Stimulated activated CD4-positive, alpha-beta T cell treated with anti-CD3 and anti-CD28 coated beads, Interleukin-1b, Interleukin-23, amount 100 ng/mL, for 48 hours (primary cell): ENCODE data around the gene RNF181.
"Not testable (repeated sequence)": the region's sequence is repeated elsewhere in the genome, so short reads cannot be mapped to it uniquely, and the experiment has no call there.

Experiments
- DNase-seq: peaks from one replicate; pipeline ENCODE4 v3.0.0-alpha.2; 2020

RNF181 gene

DNA sequence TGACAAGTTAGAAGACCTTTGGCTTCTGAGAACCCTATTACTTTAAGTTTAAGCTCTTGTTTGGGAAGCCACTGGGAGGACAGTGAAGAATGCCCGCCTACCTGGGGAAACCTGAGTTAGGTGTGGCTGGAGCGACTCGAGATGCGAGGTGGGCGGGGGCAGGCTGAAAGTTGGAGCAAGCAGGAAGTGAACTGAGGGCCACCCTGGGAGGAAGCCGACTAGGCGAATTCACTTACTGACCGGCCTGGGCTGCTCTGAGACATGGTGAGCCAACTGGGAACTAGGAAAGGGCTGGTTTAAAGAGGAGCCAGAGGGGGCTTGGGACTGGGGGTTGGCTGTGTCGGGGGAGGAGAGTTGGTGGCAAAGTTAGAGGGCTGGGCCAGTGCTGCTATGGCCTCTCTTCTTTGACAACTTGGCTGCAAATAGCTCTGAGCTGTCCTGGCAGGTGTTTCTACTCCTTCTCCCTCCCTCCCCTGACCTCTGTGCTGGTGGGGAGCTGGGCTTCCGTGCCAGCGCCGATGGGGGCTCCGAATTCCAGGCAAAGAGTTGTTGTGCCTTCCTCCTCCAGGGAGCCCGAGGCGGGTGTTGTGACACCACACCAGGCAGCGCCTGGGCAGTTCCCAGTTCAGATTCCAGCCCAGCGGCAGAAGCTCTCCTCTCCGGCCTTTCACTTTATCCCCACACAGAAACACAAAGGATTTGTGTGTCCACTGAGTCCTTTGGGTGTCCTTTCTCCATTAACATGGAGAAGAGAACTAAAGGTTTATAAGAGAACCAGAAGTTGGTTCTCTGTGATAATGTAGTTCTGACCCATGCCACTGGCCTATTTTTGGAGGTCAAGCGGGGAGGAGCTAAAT lies 17.9 kb upstream of the RNF181 start, which contains the start of gene VAMP8:
VAMP8 (plus strand) TSS at position 201 of the 857 bp plus-strand sequence; CDS start at position 262, 61 bp downstream.
- peak; percentile 64 for DNase-seq

DNA sequence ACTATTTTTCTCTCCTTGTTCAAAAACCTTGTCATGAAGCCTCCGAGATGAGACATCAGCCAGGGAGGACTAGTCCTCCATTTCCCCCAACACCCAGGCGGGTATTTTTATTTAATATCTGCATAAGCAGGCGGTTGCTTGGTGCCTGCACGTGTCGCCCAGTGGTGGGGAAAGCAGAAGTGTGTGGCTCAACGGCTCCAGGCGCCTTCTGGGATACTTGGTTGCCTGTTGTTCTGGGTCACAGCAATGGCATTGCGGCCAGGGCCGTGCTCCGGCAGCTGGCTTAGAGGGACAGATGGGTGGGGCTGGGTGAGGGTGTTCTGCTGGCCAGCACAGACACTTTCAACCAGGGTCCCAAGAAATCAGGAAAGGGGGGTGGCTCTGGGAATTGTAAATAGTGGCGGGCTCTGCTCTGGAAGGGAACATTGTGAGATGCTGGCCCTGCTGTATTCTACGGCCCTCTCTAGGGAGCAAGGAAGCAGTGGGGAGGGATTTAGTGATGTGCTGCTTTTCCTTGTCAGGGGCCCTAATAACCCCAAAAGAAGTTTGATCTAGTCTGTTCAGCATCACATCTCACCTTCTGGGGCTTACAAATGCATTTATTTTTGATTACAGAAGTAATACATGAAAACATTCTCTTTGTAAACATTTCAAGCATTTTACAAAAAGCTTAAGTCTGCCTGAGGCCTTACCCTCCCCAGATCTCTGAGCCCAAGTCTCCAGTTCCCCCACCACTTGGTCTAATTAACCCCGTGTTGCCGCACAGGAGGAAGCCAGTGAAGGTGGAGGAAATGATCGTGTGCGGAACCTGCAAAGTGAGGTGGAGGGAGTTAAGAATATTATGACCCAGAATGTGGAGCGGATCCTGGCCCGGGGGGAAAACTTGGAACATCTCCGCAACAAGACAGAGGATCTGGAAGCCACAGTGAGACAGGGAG lies 17.0 kb upstream of the RNF181 start:
- DNase-seq: no peak

DNA sequence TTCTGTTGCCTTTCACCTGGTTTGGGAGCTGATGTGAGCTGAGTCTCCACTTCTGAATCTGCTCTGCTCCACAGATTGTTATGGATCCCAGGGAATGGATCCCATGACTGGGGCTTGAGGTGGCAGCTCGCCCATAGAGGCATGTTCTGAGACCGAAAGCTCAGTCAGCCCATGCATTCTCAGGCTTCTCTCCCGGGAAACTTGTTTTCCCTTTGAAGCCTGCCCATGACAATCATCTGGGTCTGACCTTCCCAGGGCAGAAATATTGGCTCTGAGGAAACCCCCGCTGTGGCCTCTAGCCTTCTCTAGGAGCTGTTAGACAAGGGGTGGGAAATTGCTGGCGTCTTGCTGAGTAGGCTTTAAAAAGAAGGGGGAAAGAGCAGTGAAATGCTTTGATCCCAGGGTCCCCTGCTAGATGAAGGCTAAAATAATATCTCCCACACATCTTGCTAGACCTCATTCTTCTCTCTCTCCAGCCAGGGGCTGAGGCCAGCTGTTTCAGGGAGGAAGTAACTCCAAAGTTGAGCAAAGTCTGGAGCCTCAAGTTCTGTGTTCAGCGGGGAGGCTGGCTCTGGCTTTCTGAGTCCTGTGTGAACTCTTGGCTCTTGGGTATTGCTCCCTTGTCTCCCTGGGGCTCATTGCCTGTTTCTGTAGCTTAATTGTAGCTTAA lies 16.1 kb upstream of the RNF181 start:
- DNase-seq: no peak

DNA sequence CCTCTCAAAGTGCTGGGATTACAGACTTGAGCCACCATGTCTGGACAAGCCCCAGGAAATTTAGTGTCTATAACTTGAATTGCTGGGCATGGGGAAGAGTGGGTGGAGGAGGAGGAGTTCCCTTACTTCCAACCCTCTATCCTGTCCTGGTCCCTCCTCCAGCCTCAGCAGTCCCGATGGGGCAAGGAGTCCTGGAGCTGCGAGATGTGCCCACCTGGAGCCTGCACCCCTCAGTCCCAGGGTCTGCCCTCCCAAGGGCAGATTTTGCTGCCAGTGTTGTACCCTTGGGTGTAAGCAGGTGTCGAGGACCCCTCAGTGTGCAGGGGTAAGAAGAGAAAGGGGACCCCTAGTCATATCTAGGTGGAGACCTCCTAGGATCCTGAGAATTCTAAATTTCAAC lies 15.3 kb upstream of the RNF181 start:
- DNase-seq: no peak

DNA sequence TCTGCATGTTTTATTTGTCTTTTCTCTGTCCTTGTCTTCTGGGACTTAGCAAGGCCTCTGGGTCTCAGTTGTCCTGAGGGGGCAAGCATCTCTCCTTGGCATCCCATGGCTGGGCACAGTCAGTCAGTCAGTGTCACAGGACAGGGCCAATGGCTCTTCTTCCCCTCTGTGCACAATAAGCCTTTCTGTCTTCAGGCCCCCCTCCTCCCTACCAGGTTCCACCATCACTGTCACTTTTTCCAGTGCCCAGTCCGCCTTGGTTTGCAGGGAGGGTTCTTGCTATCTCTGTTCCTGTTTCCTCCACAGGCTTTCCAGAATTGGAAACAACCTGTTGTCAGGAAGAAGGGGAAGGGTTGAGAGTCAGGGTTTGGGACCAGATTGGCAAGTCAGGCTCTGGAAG lies 13.1 kb upstream of the RNF181 start:
- DNase-seq: no peak

DNA sequence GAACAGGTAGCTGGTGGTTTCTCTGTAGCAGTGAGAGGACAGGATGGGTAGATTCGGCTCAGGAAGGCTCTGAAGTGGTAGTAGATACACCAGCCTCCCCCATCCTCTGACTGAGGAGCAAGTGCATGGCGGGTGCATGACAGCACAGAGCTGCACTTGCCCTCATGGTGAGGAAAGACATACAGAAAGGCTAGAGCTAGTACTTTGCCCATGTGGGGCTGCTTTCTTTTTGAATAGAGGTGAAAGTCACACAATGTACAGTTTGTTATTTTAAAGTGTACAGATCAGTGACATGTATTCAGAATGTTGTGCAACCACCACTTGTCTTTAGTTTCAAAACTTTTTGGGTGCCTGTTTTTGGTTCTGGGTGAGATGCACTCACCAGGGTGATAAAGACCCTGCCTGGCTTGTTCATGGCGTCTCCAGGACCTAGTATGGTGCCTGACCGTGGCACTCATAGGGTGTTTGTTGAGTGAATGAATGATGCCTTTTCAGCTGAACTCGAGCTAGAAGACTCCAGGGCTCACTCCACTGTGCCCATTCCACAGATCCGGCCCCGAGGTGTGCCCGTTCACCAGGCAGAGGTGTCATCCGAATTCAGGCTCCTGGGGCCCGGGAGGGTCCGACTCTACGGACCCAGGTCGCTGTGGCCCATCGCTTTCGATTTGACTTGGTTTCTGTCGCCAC lies 11.7 kb upstream of the RNF181 start:
- DNase-seq: no peak

DNA sequence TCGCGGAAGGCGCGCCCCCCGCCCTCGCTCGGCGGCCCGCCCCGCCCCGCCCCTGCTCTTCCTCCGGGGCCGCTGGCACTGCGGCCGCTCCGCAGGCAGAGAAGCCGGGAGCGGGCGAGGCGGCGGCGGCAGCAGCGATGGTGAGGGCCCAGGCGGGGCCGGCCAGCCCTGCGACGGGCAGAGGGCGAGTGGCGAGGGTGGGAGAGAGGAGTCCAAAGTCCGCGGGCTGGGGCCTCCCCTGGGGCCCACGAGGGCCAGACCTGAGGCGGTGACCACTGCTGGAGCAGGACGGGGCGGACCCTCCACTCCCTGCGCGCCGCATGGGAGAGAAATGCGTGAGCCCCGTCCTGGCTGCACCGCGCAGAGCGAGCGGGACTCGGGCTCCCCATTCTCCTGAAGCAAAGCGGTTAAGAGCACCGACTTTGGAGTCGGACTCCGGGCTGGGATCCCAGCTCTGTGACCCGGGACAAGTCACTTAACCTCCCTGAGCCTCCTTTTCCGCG lies 11.1 kb upstream of the RNF181 start, which contains the start of gene VAMP5:
VAMP5 (plus strand) TSS at position 78 of the 503 bp plus-strand sequence; CDS start at position 138, 60 bp downstream.
- DNase-seq: no peak

DNA sequence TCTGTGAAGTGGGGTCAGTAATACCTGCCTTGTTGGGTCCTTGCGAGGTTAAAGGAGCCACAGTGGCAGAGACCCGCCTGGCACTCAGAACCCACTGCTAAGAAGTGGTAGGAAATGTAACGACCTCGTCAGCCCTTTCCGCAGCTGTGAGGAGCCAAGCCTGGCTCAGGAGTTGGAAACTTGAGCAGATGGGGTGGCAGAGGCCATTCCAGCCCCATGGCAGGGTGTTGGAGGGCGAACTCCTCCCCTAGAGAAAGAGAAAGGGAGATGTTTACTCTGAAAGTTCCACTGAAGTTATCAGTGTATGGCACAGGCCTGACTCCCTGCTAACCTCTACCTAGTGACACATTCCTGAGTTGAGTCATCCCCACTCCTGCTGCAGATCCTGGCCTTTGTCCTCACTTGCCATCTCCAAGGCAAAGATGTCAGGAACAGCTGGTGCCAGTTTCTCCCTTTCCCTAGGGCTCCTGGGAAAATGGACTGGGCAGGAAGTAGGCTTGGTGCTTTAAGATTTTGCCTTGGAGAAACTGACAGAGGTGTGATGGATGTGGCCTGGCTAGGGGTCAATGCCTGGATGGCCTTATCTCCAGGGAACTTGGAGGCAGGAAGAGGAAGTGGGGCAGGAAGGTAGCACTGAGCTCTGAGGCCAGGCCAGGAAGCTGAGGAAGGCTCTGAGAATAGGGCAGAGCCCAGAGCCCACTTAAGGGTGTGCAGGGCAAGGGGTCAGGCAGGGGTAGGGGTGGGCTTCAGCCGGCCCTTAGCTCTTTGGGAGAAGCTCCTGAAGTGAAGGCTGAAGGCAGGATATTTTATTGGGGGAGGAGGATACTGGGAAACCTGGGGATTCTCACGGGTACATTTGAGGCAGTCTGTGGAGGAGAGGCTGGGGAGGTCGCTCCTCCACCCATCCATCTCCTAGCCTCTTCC lies 10.4 kb upstream of the RNF181 start:
- peak; percentile 33 for DNase-seq

DNA sequence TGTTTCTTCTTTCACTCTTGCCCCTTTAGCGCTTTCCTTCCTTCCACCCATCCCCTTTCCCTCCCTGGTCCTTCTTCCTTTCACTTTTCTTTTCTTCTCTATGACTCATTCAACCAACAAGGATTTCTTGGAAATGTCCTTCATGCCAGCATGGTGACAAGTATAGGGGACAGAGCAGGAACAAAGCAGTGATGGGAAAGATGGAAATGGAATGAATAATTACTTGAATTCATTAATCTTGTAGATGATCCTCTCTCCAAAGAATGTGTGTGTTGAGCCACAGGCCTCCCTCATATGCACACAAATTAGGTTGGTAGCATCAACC lies 9.8 kb upstream of the RNF181 start:
- DNase-seq: no peak

DNA sequence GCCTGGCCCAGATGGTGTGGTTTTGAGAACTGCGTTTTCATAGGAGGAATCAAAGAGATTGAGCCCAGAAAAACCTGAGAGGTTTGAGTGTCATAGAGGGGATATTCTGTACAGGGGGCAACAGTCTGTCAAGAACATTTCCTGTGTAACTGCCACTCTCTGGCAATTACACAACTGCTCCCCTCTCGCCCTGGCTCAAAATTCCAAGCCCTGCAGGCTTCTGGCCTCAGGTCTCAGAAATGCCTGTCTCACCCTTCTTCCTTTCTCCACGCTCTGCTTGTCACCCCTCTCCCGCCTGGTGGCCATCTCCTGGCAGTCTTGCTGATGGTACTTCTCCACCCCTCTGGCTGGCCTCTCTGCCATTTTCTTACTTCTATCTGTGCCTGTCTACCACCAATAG lies 7.3 kb upstream of the RNF181 start:
- no peak for DNase-seq

DNA sequence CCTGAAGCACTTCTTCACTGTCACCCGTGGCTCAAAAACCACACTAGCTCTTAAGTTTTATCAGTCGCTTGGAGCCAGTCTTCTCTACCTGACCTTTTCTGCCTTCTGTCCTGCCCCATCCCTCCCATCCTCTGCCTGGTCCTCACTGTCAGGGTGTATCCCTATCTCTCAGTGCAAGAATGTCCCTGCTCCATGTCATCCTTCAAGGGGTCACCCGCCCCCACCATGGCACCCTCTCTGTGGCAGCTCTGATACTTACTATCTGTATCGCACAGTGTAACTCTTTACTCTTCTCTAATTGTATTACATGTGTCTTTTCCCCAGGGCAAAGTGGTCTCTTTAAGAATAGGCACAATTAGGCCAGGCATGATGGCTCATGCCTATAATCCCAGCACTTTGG lies 6.9 kb upstream of the RNF181 start:
- no peak for DNase-seq

DNA sequence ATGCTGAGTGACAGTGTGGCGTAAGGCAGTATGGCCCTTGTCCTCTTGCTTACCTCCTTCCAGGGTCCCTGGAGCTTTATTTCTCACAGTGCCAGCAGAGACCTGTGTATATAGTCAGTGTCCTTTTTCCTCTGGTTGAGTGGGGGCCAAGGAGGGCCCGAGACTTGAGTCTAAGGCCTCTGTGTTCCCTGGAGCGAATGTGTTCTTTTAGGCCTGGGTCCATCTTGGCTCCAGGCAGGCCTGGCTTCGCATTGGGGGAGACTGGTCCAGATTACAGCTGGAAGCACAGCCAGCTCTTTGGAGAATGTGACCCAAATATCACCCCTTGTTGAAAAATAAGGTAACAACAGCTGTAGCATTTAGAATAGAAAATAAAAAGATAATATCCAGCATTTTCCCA lies 6.4 kb upstream of the RNF181 start:
- DNase-seq: no peak

DNA sequence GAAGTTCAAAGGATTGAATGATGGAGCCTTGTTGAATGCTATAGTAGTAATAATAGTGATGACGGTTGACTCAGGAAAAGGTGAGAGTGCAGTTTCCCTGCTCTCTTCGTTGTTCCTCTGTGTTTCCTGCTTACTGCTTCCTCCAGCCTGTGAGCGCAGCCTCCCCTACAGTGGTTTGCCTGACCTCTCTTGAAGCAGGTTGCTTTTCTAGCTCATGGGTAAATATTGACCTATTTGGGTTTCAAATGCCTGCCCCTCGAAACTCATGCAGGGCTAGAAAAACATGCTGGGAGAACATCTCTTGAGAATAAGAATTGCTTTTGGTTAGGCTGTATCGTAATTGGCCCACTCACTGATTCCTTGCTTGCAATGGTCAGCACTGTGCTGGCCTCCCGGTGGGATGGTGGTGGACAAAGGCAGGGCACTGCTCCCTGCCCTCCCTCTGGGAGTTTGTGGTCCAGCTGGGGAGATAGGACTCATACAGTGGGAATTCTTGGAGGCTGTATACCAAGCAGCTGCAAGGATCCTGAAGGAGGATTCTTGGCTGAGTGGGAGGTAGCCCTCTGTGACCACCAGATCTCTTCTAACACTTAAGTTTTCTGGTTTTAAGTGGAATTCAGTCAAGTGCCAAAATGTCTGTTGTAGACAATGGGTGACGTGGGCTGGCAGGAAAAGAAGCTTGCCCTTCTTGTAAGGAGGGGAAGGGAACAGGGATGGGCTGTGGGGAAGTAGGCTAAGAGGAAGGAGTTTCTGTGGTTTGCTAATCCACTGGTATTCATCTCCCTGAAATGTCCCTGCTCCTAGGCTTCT lies 5.4 kb upstream of the RNF181 start:
- no peak for DNase-seq

DNA sequence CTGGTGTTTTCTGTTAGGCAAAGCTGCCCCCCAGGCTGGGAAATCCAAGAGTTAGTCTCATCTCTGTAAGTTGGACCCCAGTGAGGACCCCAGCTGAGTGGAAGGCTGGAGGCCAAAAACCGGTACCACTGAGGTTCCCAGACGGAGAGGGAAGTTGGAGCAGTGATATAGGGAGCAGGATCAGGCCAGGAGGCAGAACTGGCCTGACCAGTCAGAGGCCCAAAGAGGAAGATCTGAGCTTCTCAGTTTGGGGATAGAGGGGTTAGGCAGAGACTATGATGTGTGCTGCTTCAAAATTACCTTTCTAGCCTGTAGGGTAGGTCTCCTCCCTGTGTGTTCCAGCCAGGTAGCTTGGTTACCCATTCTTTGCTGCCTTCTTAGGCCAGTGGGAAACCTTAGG lies 4.6 kb upstream of the RNF181 start:
- no peak for DNase-seq

DNA sequence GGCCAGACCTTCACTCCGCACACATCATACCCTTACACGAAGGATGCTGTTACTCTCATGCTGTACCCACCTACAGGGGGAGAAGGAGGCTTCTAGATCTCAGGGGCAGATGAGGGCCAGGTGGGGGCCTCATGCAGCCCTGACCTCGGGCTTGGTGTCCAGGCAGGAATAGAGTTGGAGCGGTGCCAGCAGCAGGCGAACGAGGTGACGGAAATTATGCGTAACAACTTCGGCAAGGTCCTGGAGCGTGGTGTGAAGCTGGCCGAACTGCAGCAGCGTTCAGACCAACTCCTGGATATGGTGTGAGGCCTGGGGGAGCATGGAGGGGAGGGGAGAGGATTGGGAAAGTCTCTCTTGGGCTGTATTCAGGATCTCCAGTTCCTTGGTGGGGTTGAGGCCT lies 4.0 kb upstream of the RNF181 start:
- no peak for DNase-seq

DNA sequence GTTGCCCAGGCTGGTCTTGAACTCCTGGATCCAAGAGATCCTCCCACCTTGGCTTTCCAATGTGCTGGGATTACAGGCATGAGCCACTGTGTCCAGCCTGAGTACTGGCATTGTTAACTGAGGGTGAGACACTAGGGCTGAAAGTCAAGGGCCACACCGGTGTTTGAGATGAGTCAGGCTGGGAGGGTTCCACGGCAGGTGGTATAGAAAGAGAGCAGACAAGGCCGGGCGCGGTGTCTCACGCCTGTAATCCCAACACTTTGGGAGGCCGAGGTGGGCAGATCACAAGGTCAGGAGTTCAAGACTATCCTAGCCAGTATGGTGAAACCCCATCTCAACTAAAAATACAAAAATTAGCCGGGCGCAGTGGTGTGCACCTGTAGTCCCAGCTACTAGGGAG lies 3.2 kb upstream of the RNF181 start:
- not testable (repeated sequence) for DNase-seq

DNA sequence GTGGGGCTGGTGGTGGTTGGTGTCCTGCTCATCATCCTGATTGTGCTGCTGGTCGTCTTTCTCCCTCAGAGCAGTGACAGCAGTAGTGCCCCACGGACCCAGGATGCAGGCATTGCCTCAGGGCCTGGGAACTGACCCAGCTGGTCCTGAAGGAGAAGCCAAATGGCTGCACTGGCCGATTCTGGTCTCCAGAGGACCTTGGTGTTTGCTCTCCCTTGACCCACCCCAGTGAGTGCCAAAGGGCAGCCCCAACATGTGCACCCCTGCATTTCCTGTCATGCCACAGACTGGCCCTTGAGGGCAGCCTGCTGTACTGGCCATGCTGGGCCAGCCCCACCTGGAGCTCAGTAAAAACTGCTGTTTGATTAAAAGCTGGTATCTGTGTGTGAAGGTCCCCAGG lies 2.5 kb upstream of the RNF181 start:
- DNase-seq: no peak

DNA sequence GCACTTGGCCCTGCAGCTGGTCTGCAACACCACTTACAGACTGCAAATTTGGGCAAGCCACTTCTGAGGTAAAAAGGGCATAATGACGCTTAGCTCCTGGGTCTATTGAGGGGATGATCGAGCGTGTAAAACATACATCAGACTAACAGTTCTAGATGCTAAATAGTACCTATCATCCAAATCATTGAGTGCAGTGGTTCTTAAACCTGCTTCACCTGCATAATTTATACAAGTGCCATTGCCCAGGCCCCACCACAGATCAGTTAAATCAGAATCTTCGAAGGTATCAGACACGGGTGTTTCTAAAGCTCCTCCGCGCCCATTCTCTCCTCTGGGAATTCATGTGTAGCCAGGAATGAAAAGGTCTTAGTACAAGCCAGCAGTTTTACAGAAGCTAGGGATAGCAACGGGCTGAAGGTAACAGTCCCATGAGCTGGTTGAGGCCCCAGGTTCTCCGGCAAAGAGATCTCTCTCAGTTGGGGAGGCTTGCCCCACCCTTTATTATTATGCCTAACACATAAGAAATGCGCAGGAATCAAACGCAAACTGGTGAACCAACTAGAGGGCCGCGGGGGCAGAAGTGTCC lies 737 bp upstream of the RNF181 start:
- no peak for DNase-seq

DNA sequence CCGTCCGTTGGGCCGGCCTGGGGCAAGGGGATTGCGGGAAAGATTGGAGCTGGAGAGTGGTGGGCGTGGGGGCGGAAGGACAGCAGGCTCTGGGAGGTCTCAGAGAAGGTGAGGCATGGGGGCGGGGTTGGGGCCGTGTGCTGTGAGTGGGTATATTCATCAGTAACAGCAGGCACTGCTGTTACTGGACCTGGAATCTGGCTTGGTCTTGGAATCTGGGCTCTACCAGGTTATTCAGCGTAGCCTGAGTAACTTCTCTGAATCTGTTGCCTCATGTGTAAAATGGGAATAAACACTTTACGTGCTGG lies 435 bp downstream of the RNF181 start:
- DNase-seq: no peak

DNA sequence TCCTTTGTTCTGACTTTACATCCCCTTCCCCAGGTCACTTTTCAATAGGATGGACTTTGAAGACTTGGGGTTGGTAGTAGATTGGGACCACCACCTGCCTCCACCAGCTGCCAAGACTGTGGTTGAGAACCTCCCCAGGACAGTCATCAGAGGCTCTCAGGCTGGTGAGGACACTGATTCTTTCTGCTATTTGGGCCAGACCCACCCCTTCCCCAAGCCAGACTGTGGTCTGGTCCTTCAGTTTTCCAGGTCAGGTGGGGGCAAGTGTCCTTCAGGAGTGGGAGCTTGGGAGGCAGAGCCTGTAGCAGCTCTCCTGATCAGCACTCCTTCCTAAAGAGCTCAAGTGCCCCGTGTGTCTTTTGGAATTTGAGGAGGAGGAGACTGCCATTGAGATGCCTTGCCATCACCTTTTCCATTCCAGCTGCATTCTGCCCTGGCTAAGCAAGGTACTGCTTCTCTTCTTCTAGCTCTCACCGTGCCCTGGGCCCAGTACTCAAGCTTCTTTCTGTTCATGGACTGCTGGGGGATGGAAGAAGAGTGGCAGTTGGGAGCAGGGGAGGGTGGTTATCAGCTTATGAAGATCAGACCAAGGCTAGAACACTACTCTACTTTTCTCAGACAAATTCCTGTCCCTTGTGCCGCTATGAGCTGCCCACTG lies 1.1 kb downstream of the RNF181 start:
- DNase-seq: no peak
